IMR-90 (cell line): ENCODE data around the gene APOL3. TPM values are rescaled to one million over a fixed set of nuclear protein-coding genes. Genes with fewer than 3 reads are reported as not detected.

Experiments
- ATAC-seq: fragments of 200-7000 bp; cut with Tn5 transposase; 2 replicates; pipeline ENCODE4 v1.9.1; 2020; ENCODE audit warnings: low read depth, mild to moderate bottlenecking, moderate library complexity
- BruUV-seq: library from RNA; stranded (reverse); fragments of 400-500 nt; replicated peaks from 2 replicates; lab custom pipeline; 2021; lab: Mats Ljungman, UMichigan
- CTCF ChIA-PET: fragments of 300-600 bp; formaldehyde crosslinking; extraction: SDS; loops from one replicate; lab custom pipeline; 2021; ENCODE audit warnings: antibody characterized with exemption; lab: Yijun Ruan, JAX
- POLR2A ChIA-PET: fragments of 300-600 bp; sonication (Branson Sonifier 250); formaldehyde crosslinking; loops from one replicate; lab custom pipeline; 2022; ENCODE audit warnings: antibody characterized with exemption; ENCODE audit not compliant: unreplicated experiment; lab: Charles Lee
- DNase-seq: peaks from one replicate; pipeline ENCODE4 v3.0.0; 2013
- H2AFZ ChIP-seq: replicated peaks from 2 replicates; pipeline ENCODE3; 2013; ENCODE audit warnings: low read length, mild to moderate bottlenecking; ENCODE audit not compliant: poor library complexity
- H2AK5ac ChIP-seq: 2 replicates; pipeline ENCODE4 v1.6.1; 2013; ENCODE audit warnings: low read depth, low read length, inconsistent platforms
- H2AK9ac ChIP-seq: replicated peaks from 2 replicates; pipeline ENCODE3; 2013; ENCODE audit warnings: mild to moderate bottlenecking, low read depth, low read length, moderate library complexity; ENCODE audit not compliant: poor library complexity
- H2BK120ac ChIP-seq: 2 replicates; pipeline ENCODE4 v1.6.1; 2013; ENCODE audit warnings: low read depth, low read length, inconsistent platforms
- H2BK15ac ChIP-seq: 3 replicates; pipeline ENCODE4 v1.6.1; 2013; ENCODE audit warnings: low read depth, low read length, inconsistent platforms
- H2BK20ac ChIP-seq: 2 replicates; pipeline ENCODE4 v1.6.1; 2013; ENCODE audit warnings: low read depth, mild to moderate bottlenecking, inconsistent platforms, low read length, moderate library complexity
- H2BK5ac ChIP-seq: 2 replicates; pipeline ENCODE4 v1.6.1; 2013; ENCODE audit warnings: mild to moderate bottlenecking, low read depth, low read length, inconsistent platforms; ENCODE audit not compliant: poor library complexity, severe bottlenecking
- H3K14ac ChIP-seq: replicated peaks from 2 replicates; pipeline ENCODE4 v1.6.1; 2013; ENCODE audit warnings: low read depth, low read length, inconsistent platforms
- H3K18ac ChIP-seq: 2 replicates; pipeline ENCODE4 v1.6.1; 2013; ENCODE audit warnings: low read depth, low read length, control low read depth
- H3K23ac ChIP-seq: 2 replicates; pipeline ENCODE4 v1.6.1; 2013; ENCODE audit warnings: low read depth, low read length, inconsistent platforms
- H3K27ac ChIP-seq: 2 replicates; pipeline ENCODE4 v1.5.1; 2013; ENCODE audit warnings: mild to moderate bottlenecking, control low read depth, low read length; ENCODE audit not compliant: insufficient read depth
- H3K27me3 ChIP-seq: 2 replicates; pipeline ENCODE4 v1.6.1; 2013; ENCODE audit warnings: low read length; ENCODE audit not compliant: control insufficient read depth, insufficient read depth
- H3K36me3 ChIP-seq: 2 replicates; pipeline ENCODE4 v1.6.1; 2013; ENCODE audit warnings: low read length, mixed read lengths; ENCODE audit not compliant: control insufficient read depth, insufficient read depth
- H3K4ac ChIP-seq: 2 replicates; pipeline ENCODE4 v1.6.1; 2013; ENCODE audit warnings: low read depth, low read length, inconsistent platforms
- H3K4me1 ChIP-seq: 2 replicates; pipeline ENCODE4 v1.6.1; 2013; ENCODE audit warnings: low read length, mixed read lengths; ENCODE audit not compliant: control insufficient read depth, insufficient read depth
- H3K4me2 ChIP-seq: 2 replicates; pipeline ENCODE4 v1.6.1; 2013; ENCODE audit warnings: low read depth, mild to moderate bottlenecking, control low read depth, low read length, moderate library complexity
- H3K4me3 ChIP-seq: 2 replicates; pipeline ENCODE4 v1.5.1; 2013; ENCODE audit warnings: low read depth, mild to moderate bottlenecking, control low read depth, low read length, moderate library complexity; ENCODE audit not compliant: insufficient read depth
- H3K56ac ChIP-seq: 2 replicates; pipeline ENCODE4 v1.6.1; 2013; ENCODE audit warnings: low read length, inconsistent platforms; ENCODE audit not compliant: insufficient read depth; ENCODE audit errors: extremely low read depth
- H3K79me1 ChIP-seq, 2 experiments: 2 replicates each; pipeline ENCODE4 v1.6.1; 2013; ENCODE audit warnings: low read length in 2 of 2, inconsistent platforms in 1 of 2, low read depth in 1 of 2
- H3K9ac ChIP-seq: 2 replicates; pipeline ENCODE4 v1.6.1; 2013; ENCODE audit warnings: low read depth, low read length, control low read depth
- H3K9me1 ChIP-seq: 2 replicates; pipeline ENCODE4 v1.6.1; 2013; ENCODE audit warnings: low read length, inconsistent platforms; ENCODE audit not compliant: insufficient read depth
- H3K9me3 ChIP-seq: 2 replicates; pipeline ENCODE4 v1.6.1; 2013; ENCODE audit warnings: low read length; ENCODE audit not compliant: control insufficient read depth, insufficient read depth
- H4K20me1 ChIP-seq: 2 replicates; pipeline ENCODE4 v1.6.1; 2013; ENCODE audit warnings: low read length, inconsistent platforms; ENCODE audit not compliant: insufficient read depth
- H4K5ac ChIP-seq: 2 replicates; pipeline ENCODE4 v1.6.1; 2013; ENCODE audit warnings: mild to moderate bottlenecking, low read depth, low read length, control low read depth
- H4K8ac ChIP-seq, 2 experiments: 2 replicates each; pipeline ENCODE4 v1.6.1; 2013; ENCODE audit warnings: low read depth in 2 of 2, low read length in 2 of 2, control low read depth in 1 of 2, inconsistent platforms in 1 of 2
- H4K91ac ChIP-seq: 2 replicates; pipeline ENCODE4 v1.6.1; 2013; ENCODE audit warnings: low read depth, low read length, inconsistent platforms; ENCODE audit not compliant: insufficient read depth
- CEBPB ChIP-seq: IDR thresholded peaks from 2 replicates; pipeline ENCODE4 v1.6.1; 2012; ENCODE audit warnings: low read depth, low read length, improper control_type of control experiment
- ELK1 ChIP-seq: fragments of 150-350 bp; IDR thresholded peaks from 2 replicates; pipeline ENCODE4 v1.6.1; 2016; ENCODE audit warnings: low read depth, mild to moderate bottlenecking, low read length, moderate library complexity, borderline replicate concordance
- MXI1 ChIP-seq: IDR thresholded peaks from 2 replicates; pipeline ENCODE4 v1.6.1; 2012; ENCODE audit warnings: low read depth, mild to moderate bottlenecking, low read length, moderate library complexity, borderline replicate concordance
- NFE2L2 ChIP-seq: fragments of 150-350 bp; IDR thresholded peaks from 2 replicates; pipeline ENCODE4 v1.6.1; 2016; ENCODE audit warnings: low read depth, mild to moderate bottlenecking, low read length
- SMC3 ChIP-seq: fragments of 150-350 bp; IDR thresholded peaks from 2 replicates; pipeline ENCODE4 v1.6.1; 2016; ENCODE audit warnings: low read depth, mild to moderate bottlenecking, antibody characterized with exemption, low read length, moderate library complexity
- WGBS, 2 experiments: methylation state at CpG; one replicate each; pipeline versions ENCODE4 v1.1.5 to v1.1.7; 2013; ENCODE audit warnings: missing lambda C conversion rate in 2 of 2; ENCODE audit not compliant: insufficient read length in 1 of 2; ENCODE audit errors: extremely low coverage in 2 of 2; 5-methylcytosine and 5-hydroxymethylcytosine counted together
- dilution Hi-C: fragments of 300-500 bp; cut with HindIII; formaldehyde crosslinking; loops from one replicate; pipeline ENCODE4 v1.14.3; 2018; ENCODE audit warnings: low sequenced_read_pairs; ENCODE audit not compliant: unreplicated experiment
- in situ Hi-C: fragments of 300-500 bp; cut with MboI; formaldehyde crosslinking; loops from 3 replicates; pipeline ENCODE4 v1.14.3; 2019; ENCODE audit warnings: low sequenced_read_pairs, inconsistent platforms, mixed read lengths
- intact Hi-C: fragments of 100-400 bp; cut with micrococcal nuclease; formaldehyde crosslinking; loops from 2 replicates; pipeline ENCODE4 v1.10.0; 2022
- polyA plus RNA-seq, 3 experiments: library from polyadenylated mRNA; depleted of rRNA; stranded (reverse); fragments of >200 nt; gene quantifications; 2 replicates each; pipeline ENCODE4 v1.2.3, GENCODE V29; 2012; ENCODE audit warnings: low replicate concordance in 1 of 3
- total RNA-seq: library from RNA; depleted of rRNA; stranded (reverse); fragments of >200 nt; gene quantifications from 2 replicates; pipeline ENCODE4 v1.2.3, GENCODE V29; 2012

APOL3 gene
- total and polyA plus RNA-seq, 2 of the 4 experiments (the other 2 are of a cell fraction): 1.4 to 2.3 TPM

GRCh38 chr22:36197514-36198146, 37.1 kb upstream of the APOL3 start:
- peak overlapping the region; percentile 65 for H3K27ac ChIP-seq
- H4K8ac ChIP-seq: peak overlapping the region; percentile 56 to 98
- H3K9me1 ChIP-seq: peaks cover 12% of the 10 kb centered on the region
- no peaks in the 10 kb centered on the region for H3K9me3 ChIP-seq
- intact Hi-C loops (loop anchor here (2.0 kb wide), 1 partner anchor 41 kb away; the partner anchor contains the start of gene APOL2), dilution Hi-C loops (no loop called here), in situ Hi-C loops (loop anchor here (10.0 kb wide), 1 partner anchor 287 kb away; the partner anchor contains the start of gene TXN2)
- H2BK5ac ChIP-seq: peak overlapping the region; percentile 87
- H3K14ac ChIP-seq: peak overlapping the region; percentile 90
- H3K27me3 ChIP-seq: no peaks in the 10 kb centered on the region
- peak overlapping the region; percentile 48; the same call in 1 of the 2 replicates for H3K18ac ChIP-seq
- H2AFZ ChIP-seq: peak overlapping the region; percentile 88
- peak overlapping the region; percentile 19 for H4K5ac ChIP-seq
- no peak for TF ChIP-seq CEBPB
- no peak for TF ChIP-seq NFE2L2
- no peak for TF ChIP-seq ELK1
- TF ChIP-seq MXI1: no peak
- TF ChIP-seq SMC3: no peak
- ATAC-seq (peak; percentile 3), DNase-seq (no peak)
- H3K9ac ChIP-seq: peak overlapping the region; percentile 30; the same call in 1 of the 2 replicates
- peak overlapping the region; percentile 44 for H3K4me2 ChIP-seq
- H2AK9ac ChIP-seq: peak overlapping the region; percentile 91
- peak overlapping the region; percentile 90 for H3K4ac ChIP-seq
- H4K91ac ChIP-seq: peak overlapping the region; percentile 93
- ChIA-PET POLR2A (no interaction called here), CTCF (interaction anchor here (0.5 to 1.2 kb wide), 2 partner anchors 42 to 659 kb away, joined by 3 read pairs; no protein-coding TSS in a partner anchor)
- no peaks in the 10 kb centered on the region for H4K20me1 ChIP-seq
- peaks cover 0 to 8% of the 10 kb centered on the region in 2 experiments; a peak in 1 of 4 replicates for H3K79me1 ChIP-seq
- H3K4me1 ChIP-seq: peaks cover 13% of the 10 kb centered on the region
- H2BK15ac ChIP-seq: peak overlapping the region; percentile 94; the same call in 2 of the 3 replicates
- H2BK120ac ChIP-seq: peak overlapping the region; percentile 67
- H3K56ac ChIP-seq: peak overlapping the region; percentile 56; the same call in 1 of the 2 replicates
- peak overlapping the region; percentile 28; the same call in 1 of the 2 replicates for H3K23ac ChIP-seq
- WGBS, 2 experiments: 79% methylated on average over 4 of the region's 8 CpGs; no CpG with 5 or more reads in 1 of the 2 experiments
- H2AK5ac ChIP-seq: peak overlapping the region; percentile 63
- H2BK20ac ChIP-seq: peak overlapping the region; percentile 81; the same call in 1 of the 2 replicates
- no peaks in the 10 kb centered on the region for H3K36me3 ChIP-seq
- H3K4me3 ChIP-seq: no peak overlapping the region
- no TSS peak for BruUV-seq
